Glomerular visceral epithelial cell (primary cell): ENCODE data around the gene TM9SF2.

ENCODE experiments used
- DNase-seq: peaks from one replicate; pipeline ENCODE4 v3.0.0-alpha.2; 2016; ENCODE audit errors: extremely low spot score

Gene TM9SF2

DNA sequence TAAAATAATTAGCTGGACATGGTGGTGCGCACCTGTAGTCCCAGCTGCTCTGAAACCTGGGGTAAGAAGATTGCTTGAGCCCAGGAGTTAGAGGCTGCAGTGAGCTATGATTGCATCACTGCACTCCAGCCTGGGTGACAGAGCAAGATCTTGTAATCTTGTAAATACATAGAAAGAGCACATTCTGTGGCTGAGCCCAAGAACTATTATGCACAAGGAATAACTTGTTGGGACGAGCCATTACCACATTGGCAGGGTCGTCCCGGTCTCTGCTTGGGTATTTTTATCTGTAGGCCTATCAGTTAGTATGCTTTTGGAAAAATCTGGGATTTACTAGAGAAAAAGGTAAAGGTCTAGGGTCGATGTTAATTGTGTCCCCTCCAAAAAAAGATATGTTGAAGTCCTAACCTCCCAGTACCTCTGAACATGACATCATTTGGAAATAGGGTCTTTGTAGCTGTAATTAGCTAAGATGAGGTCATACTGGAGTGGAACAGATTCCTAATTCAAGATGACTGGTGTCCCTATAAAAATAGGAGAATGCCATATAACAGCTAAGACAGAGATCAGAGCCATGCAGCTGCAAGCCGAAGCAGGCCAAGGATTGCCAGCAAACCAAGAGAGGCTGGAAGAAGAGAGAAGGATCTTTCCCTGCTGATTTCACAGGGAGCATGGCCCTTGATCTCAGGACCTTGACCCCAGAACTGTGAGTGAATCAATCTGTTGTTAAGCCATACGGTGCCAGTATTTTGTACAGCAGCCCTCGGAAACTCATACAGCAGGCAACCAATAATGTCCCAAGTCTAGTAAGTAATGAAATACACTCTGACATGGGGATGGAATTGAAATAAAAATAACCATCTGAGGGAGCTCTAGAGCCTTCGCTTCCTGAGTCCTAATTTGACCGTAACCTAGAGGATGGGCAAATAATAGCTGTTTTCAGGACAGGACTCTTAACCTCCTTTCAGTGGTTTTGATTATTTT lies 77.0 kb downstream of the TM9SF2 start:
- DNase-seq = no peak

DNA sequence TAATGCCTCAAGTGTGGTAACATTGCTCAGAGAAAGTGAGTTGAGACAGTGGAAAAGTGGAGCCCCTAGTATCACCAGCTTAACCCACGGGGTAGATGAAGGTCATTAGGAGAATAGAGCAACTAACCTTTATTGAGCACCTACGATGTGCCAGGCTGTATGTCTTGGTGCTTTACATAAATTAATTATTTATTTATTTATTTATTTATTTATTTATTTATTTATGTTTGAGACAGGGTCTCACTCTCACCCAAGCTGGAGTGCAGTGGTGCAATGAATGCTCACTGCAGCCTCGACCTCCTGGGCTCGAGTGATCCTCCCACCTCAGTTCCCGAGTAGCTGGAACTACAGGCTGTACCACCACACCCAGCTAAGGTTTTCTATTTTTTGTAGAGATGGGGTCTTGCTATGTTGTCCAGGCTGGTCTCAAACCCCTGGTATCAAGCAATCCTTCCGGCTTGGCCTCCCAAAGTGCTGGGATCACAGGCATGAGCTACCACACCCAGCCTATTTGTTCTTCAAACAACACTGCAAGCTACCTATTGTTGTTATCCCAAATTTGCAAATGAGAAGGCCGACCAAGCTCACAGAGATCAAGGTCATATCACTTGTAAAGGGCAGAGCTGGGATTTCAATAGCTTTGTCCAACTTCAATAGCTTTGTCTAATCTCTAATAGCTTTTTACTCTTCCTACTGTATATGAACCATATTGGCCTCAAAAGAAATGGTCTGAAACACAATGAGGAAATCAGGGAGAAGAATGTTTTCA lies 79.4 kb downstream of the TM9SF2 start:
- DNase-seq = no peak

DNA sequence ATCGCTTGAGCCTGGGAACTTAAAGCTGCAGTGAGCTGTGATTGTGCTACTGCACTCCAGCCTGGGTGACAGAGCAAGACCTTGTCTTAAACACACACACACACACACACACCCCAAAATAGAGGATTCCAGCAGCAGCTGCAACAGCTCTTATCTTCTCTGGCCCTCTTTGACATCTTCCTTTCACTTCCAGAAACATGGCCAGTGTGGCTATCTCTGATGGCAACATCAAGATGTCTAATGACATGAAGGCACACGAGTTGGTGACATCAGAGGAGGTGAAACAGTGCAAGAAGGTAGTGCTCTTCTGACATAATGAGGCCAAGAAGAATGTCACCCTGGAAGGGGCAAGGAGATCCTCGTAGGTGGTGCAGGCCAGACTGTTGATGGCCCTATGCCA lies 81.2 kb downstream of the TM9SF2 start:
- no peak for DNase-seq

DNA sequence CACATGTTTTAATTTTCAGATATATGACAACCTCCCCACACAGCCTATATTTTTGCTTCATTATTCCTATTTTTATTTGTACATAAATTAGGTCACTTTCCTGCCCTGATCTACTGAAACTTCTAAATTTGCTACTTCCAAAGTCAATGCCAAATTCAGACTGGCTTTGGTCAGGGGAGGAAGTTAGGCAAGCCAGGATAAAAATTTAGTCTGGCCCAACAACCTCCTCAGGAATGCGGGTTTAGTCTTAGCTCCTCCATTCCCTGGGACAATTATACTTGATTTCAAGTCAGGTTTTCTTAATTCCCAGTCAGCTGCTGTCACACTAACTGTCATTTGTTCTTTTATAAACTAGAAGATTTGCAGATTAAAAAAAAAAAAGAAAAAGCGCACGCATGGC lies 84.3 kb downstream of the TM9SF2 start:
- no peak for DNase-seq

DNA sequence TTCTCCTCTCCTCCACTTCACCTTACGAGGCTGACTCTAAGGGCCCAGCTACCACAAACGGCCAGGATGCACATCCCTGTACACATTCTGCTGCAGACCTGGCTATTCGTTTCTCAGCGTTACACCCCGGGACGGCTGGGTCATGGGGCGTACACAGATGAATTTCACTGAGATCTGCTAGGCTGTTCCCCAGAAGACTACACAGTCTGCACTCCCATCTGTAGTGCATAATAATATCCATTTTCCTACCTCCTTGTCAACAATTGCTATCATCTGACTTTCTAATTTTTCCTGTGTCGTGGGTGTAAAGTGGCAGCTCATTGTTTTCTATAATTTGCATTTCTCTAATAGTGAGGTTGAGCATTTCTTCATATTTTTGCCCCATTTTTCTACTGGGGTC lies 85.7 kb downstream of the TM9SF2 start:
- no peak for DNase-seq

DNA sequence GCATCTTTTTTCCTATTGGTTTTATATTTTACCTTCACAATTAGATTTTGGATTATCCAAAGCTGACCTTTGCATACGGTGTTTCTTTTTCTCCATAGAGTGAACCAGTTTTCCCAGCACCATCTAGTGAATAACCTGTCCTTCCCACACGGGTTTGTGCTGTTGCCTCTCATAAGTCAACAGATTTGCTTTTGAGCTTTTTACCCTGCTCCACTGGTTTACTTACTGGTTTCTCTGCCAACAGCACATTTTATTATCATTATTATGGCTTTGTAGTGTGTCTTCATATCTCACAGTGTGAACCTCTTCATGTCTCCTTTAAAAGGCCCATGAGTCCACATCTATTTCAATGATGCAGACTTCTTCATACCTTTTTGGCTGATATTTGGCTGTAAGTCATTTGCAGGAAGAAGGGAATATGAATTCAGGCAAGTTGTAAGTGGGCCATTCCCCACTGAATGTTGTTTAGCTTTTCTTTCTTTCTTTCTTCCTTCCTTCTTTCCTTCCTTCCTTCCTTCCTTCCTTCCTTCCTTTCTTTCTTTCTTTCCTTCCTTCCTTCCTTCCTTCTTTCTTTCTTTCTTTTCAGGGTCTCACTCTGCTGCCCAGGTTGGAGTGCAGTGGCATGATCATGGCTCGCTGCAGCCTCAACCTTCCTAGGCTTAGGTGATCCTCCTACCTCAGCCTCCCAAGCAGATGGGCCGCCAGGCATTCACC lies 86.8 kb downstream of the TM9SF2 start:
- DNase-seq = no peak

DNA sequence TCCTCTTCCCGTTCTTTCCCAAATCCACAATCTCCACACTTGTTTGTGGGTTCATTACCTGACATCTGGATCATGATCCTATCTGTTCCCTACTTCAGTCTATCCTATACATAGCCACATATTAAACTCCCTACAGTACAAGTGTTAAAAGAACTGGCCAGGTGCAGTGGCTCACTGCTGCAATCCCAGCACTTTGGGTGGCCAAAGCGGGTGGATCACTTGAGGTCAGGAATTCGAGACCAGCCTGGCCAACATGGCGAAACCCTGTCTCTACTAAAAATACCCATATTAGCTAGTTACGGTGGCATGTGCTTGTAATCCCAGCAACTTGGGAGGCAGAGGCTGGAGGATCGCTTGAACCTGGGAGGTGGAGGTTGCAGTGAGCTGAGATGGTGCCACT lies 88.3 kb downstream of the TM9SF2 start:
- DNase-seq = no peak

DNA sequence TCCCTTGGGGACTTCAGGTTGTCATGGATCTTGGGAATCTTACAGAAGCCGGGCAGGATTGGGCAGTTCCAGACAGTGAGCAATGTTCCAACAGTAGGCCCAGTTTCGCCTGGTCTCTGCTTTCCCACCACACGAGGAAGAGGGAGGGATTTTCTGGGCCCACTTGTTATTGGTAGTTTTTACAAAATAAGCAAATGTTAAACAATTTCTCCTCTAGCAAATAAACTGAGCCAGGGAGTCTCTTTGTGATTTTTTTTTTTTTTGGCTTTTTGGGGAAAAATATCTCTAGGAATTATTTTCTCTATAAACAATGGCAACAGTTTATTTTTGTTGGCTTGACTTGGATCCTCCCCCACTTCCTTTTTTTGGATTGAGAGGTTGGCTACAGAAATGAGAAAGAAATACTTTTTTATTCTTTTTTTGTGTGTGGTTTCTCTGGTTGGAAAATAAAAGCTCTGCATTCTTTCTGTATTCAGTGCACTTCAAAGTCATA lies 89.3 kb downstream of the TM9SF2 start:
- no peak for DNase-seq

DNA sequence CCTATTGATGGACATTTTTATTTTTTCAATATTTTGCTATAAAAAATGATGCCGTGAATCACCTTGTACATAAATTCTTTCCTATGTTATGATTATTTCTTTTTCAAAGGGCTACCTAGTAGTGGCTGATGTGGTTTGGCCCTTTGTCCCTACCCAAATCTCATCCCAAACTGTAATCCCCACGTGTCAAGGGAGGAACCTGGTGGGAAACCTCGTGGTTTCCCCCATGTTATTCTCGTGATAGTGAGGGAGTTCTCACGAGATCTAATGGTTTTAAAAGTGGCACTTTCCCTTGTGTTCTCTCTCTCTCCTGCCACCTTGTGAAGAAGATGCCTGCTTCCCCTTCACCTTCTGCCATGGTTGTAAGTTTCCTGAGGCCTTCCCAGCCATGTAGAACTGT lies 94.9 kb downstream of the TM9SF2 start:
- no peak for DNase-seq

DNA sequence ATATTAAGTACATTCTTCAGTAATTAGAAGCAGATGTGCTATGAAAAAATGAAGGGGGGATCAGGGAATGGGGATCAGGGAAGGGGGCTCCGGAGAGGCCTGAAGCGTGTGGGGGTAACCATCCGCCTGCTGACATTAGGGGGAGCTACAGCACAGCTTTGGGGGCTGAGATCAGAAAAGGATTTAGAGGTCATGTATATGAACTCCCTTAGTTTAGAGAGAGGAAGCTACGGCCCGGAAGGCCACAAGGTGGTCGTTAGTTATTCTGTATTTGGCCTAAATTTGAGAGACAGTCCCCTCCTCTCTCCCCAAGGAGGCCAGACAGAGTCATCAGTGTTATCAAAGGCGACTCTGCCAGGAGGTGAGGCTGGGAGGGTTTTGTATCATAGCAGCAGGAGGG lies 99.0 kb downstream of the TM9SF2 start:
- no peak for DNase-seq

DNA sequence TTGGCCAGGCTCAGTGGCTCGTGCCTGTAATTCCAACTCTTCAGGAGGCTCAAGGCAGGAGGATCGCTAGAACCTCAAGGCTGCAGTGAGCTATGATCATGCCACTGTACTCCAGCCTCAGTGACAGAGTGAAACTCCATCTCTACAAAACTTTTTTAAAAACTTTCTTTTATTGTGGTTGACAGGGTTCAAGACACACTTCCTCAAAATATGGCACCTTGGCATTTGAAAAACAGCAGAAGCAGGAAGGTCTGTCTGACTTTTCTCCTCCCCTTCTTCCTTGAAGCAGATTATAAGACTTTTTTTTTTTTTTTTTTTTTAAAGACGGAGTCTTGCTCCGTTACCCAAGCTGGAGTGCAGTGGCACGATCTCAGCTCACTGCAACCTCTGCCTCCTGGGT lies 100.3 kb downstream of the TM9SF2 start:
- DNase-seq = no peak

DNA sequence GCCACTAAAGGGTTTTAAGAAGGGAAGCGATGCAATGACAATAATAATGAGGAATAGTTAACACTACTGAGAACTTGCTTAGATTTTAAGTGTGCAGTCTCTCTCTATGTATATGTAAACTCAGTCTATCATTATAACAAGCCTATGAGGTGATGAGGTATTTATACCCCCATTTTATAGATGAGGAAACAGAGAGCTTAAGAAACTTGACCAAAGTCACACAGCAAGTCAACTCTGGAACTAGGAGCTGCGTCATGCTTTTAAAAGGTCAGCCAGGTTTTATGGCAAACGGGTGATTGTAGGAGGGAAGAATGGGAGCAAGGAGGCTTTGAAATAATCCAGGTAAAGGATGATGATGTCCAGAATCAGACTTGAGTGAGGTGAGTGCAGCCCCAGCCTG lies 103.4 kb downstream of the TM9SF2 start:
- DNase-seq = no peak

DNA sequence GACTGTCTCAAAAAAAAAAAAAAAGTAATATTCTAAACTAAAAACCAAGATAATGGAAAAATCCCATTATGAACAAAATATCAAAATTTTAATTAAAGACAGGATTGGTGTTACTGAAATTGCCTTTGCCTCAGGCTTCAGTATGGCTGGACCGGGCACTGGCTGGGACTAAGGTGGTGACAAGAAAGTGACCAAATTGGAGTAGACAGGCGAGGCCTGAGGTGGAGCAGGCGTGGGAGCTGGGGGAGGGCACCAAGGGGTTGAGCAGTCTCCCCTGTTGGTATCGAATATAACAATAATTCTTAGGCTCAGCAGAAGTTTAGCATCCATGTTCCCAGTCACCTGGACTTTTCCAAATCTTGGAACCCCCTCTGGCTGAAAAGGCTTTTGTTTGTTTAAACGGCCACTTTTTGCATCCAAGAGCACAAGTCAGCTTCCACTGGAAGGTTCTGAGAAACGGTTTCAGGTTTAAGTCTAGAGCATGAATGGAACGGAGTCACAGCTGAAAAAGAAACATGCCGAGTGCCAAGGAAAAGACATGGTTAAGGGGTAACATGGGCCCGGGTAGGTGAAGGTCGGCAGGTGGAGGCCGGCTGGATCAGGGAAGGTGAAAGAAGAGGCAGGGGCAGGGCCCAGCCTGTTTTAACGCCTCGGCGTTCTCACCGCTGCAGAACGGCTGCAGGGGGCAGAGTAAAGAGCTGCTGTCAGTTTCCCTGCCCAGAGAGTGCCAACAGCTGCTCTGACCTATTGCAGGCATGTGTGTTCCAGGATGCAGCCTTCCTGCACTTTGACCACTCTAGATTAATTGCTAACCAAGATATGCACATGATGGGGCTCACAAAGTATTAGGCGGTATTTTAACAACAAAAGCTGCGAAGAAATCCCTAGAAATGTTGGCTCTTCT lies 104.4 kb downstream of the TM9SF2 start:
- peak; percentile 54 for DNase-seq

DNA sequence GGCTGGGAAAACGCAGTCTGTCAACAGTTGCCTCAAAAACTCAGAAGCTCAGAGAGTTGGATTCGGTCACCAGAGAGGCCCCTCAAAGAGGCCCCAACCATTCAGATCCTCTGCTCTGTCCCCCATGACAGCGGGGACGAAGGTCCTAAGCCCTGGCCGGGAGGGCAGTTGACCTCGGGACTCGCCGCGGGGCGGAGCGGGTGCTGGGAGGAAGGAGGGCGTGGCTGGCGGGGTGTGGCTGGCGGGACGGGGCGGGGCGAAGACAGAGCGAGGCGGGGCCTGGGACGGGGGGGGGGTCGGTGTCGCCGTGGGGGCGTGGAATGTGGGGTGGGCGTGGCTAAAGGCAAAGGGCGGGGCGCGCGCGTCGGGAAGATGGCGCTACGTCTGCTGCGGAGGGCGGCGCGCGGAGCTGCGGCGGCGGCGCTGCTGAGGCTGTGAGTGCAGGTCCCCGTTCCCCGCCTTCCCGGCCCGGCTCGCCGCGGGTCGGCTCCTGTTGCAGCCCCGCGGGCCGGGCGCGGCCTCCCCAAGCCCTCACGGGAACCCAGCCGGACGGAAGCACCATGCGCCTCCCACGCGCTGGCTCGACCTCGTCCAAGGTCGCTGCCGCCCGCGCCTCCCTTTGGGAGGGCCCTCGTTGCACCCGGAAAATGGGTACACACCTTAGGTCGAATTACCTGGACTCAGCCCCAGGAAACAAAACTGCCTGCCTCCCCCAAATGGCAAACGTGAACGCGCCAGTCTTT lies 105.2 kb downstream of the TM9SF2 start, which contains the start of gene CLYBL:
CLYBL (plus strand) TSS at position 367 of the 743 bp plus-strand sequence.
- DNase-seq = peak; percentile 92

DNA sequence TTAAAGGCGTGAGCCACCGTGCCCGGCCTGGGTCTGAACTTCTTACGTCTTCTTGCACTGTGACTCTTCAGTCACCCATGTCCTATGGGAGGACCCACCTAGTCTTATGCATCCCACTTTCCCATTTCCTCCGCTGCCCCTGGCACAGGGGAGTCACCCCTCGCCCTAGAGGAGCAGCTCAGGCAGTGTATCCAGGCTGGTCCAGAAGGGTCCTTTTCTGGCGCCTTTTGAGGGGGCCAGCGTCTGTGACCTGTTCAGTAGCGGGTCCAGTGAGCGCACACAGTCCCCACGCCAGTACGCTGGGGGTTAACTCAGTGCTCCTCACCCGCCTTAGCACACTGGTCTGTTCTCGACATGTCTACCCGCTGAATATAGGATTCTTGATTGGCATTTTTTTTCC lies 107.1 kb downstream of the TM9SF2 start:
- DNase-seq = no peak

DNA sequence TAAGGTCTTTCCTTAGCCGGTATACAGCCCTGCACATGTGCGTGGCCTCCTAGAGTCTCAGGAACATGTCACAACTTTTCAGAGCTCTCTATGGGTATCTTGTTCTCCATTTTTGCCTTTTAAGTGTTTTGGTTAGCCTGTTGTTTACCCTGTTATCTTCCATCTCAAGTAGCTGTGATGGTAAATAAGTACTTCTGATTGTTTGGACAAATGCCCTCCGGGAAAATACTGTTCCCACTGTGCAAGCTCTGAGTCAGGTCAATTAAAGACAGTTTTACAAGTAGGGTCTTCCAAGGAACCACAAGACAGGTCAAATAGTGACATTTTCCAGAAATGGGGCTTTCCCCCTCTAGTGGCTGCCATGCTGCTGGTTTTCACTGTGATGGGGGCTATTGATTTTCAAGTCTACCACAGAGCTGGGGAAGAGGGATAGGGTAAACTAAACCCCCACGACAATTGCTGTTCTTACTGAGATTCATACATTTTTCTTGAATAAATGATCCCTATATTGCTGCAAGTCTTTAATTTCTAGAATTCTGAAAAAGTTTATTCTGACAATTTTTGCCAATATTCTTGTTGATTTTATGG lies 109.5 kb downstream of the TM9SF2 start:
- no peak for DNase-seq
